Activated naive CD4-positive, alpha-beta T cell treated with anti-CD3 and anti-CD28 coated beads, Interleukin-2, amount 50 U/mL, for 24 hours (primary cell): ENCODE measurements around the gene SUV39H1.
"Not testable (repeated sequence)": the region's sequence is repeated elsewhere in the genome, so short reads cannot be mapped to it uniquely, and the experiment has no call there.

Source experiments
- H3K27ac Mint-ChIP-seq: one replicate; pipeline ENCODE4 v1.8.0; 2021; ENCODE audit warnings: mild to moderate bottlenecking, mixed read lengths
- H3K27me3 Mint-ChIP-seq: one replicate; pipeline ENCODE4 v1.8.0; 2021; ENCODE audit warnings: mixed read lengths
- H3K36me3 Mint-ChIP-seq: one replicate; pipeline ENCODE4 v1.8.0; 2021; ENCODE audit warnings: mixed read lengths
- H3K4me1 Mint-ChIP-seq: one replicate; pipeline ENCODE4 v1.8.0; 2021; ENCODE audit warnings: mixed read lengths
- H3K4me3 Mint-ChIP-seq: one replicate; pipeline ENCODE4 v1.8.0; 2021; ENCODE audit warnings: mild to moderate bottlenecking, mixed read lengths
- H3K9me3 Mint-ChIP-seq: one replicate; pipeline ENCODE4 v1.8.0; 2021; ENCODE audit warnings: mixed read lengths

Gene SUV39H1

DNA sequence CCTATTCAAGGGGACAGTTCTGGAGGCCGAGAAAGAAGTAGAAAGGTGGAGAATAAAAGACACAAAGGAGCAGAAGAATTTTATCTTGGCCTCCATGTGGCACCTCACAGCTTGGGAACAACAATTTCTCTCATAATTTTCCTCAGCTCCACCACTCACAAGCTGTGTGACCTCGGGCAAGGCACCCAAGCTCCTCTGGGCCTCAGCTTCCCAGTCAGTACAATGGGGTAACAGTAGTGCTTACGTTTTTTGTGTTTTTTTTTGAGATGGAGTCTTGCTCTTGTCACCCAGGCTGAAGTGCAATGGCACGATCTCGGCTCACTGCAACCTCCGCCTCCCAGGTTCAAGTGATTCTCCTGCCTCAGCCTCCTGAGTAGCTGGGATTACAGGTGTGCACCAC is 15.6 kb upstream of the SUV39H1 start:
- not testable (repeated sequence) for H3K36me3 Mint-ChIP-seq, H3K4me3 Mint-ChIP-seq, H3K27ac Mint-ChIP-seq, H3K27me3 Mint-ChIP-seq, H3K9me3 Mint-ChIP-seq
- H3K4me1 Mint-ChIP-seq: peaks cover 54% of the 10 kb centered on the region

GRCh38 chrX:48681539-48682183 is 14.9 kb upstream of the SUV39H1 start:
- H3K27ac Mint-ChIP-seq: peak overlapping the region; percentile 72

GRCh38 chrX:48682795-48683194 is 13.7 kb upstream of the SUV39H1 start:
- not testable (repeated sequence) for H3K36me3 Mint-ChIP-seq, H3K9me3 Mint-ChIP-seq, H3K27me3 Mint-ChIP-seq
- Mint-ChIP-seq H3K27ac (peak overlapping the region; percentile 55), H3K4me3 (peak overlapping the region; percentile 36), H3K4me1 (peaks cover 64% of the 10 kb centered on the region)

More at GRCh38 chrX:48681539-48682183, 14.9 kb upstream of the SUV39H1 start:
- Mint-ChIP-seq H3K4me3 (peak overlapping the region; percentile 58), H3K4me1 (peaks cover 62% of the 10 kb centered on the region), H3K9me3 (no peaks in the 10 kb centered on the region), H3K27me3 (no peaks in the 10 kb centered on the region), H3K36me3 (peaks cover 4% of the 10 kb centered on the region)

DNA sequence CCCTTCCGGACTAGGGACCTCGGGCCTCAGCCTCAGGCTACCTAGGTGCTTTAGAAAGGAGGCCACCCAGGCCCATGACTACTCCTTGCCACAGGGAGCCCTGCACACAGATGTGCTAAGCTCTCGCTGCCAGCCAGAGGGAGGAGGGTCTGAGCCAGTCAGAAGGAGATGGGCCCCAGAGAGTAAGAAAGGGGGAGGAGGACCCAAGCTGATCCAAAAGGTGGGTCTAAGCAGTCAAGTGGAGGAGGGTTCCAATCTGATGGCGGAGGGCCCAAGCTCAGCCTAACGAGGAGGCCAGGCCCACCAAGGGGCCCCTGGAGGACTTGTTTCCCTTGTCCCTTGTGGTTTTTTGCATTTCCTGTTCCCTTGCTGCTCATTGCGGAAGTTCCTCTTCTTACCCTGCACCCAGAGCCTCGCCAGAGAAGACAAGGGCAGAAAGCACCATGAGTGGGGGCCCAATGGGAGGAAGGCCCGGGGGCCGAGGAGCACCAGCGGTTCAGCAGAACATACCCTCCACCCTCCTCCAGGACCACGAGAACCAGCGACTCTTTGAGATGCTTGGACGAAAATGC is 13.0 kb upstream of the SUV39H1 start, which contains the start of gene WAS:
TSS of gene WAS (plus strand) at position 389 of the 572 bp plus-strand sequence. CDS start at position 444, 55 bp downstream.
- peaks cover 9% of the 10 kb centered on the region for H3K36me3 Mint-ChIP-seq
- H3K9me3 Mint-ChIP-seq: no peaks in the 10 kb centered on the region
- peak within 1 kb of the TSS; percentile 96 for H3K27ac Mint-ChIP-seq
- H3K4me3 Mint-ChIP-seq: peak within 1 kb of the TSS; percentile 94
- no peaks in the 10 kb centered on the region for H3K27me3 Mint-ChIP-seq
- peaks cover 61% of the 10 kb centered on the region for H3K4me1 Mint-ChIP-seq

- peaks cover 61% of the 10 kb centered on the region for H3K4me1 Mint-ChIP-seq
- H3K27ac Mint-ChIP-seq: peak overlapping the region; percentile 96
- H3K9me3 Mint-ChIP-seq: no peaks in the 10 kb centered on the region
- H3K4me3 Mint-ChIP-seq: peak overlapping the region; percentile 94
- H3K27me3 Mint-ChIP-seq: no peaks in the 10 kb centered on the region
- H3K36me3 Mint-ChIP-seq: peaks cover 9% of the 10 kb centered on the region
These were observed 12.4 kb upstream of the SUV39H1 start for GRCh38 chrX:48684134-48684533.

DNA sequence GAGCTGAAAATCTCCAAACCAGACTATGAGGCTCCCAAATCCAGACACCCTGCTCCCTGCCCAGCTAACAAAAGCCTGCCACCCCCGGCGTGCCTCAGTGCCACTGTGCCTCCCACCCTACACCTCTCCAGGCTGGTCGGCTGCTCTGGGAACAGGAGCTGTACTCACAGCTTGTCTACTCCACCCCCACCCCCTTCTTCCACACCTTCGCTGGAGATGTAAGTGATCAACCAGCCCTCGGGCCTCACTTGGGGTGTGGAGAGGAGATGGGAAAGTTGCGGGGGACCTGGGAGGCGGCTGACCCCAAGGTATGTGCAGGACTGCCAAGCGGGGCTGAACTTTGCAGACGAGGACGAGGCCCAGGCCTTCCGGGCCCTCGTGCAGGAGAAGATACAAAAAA is 11.1 kb upstream of the SUV39H1 start:
- Mint-ChIP-seq H3K27me3 (no peaks in the 10 kb centered on the region), H3K9me3 (no peaks in the 10 kb centered on the region), H3K27ac (peak overlapping the region; percentile 96), H3K4me1 (peaks cover 57% of the 10 kb centered on the region), H3K36me3 (peaks cover 9% of the 10 kb centered on the region), H3K4me3 (peak overlapping the region; percentile 94)

- H3K36me3 Mint-ChIP-seq: peaks cover 9% of the 10 kb centered on the region
- H3K9me3 Mint-ChIP-seq: no peaks in the 10 kb centered on the region
- no peak overlapping the region for H3K27ac Mint-ChIP-seq
- no peak overlapping the region for H3K4me3 Mint-ChIP-seq
- H3K4me1 Mint-ChIP-seq: peaks cover 39% of the 10 kb centered on the region
- no peaks in the 10 kb centered on the region for H3K27me3 Mint-ChIP-seq
These were observed 7.9 kb upstream of the SUV39H1 start for GRCh38 chrX:48688531-48689150.

DNA sequence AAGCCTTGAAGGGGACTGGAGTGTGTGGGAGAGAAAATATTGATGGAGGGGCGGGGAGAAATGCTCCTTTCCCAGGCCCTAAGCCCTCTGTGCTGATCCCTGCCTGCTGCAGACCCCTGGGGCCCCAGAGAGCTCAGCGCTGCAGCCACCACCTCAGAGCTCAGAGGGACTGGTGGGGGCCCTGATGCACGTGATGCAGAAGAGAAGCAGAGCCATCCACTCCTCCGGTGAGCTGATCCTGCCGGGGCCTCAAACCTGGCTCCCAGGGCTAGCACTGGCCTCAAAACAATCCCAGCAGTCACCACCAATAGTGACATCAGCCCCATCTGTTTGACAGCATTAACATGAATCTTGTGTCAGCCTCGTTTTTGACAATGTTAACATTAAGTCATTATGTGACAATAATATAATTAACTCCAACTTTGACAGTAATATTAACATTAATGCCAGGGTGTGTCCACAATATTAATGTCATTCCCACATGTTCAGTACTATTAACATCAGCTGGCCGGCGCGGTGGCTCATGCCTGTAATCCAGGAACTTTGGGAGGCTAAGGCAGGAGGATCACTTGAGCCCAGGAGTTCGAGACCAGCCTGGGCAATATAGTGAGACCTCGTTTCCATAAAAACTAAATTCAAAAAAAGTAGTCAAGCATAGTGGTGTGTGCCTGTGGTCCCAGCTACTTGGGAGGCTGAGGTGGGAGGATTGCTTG is 7.2 kb upstream of the SUV39H1 start:
- H3K4me3 Mint-ChIP-seq: no peak overlapping the region
- peaks cover 34% of the 10 kb centered on the region for H3K4me1 Mint-ChIP-seq
- H3K9me3 Mint-ChIP-seq: no peaks in the 10 kb centered on the region
- no peaks in the 10 kb centered on the region for H3K27me3 Mint-ChIP-seq
- H3K27ac Mint-ChIP-seq: no peak overlapping the region
- peaks cover 9% of the 10 kb centered on the region for H3K36me3 Mint-ChIP-seq

DNA sequence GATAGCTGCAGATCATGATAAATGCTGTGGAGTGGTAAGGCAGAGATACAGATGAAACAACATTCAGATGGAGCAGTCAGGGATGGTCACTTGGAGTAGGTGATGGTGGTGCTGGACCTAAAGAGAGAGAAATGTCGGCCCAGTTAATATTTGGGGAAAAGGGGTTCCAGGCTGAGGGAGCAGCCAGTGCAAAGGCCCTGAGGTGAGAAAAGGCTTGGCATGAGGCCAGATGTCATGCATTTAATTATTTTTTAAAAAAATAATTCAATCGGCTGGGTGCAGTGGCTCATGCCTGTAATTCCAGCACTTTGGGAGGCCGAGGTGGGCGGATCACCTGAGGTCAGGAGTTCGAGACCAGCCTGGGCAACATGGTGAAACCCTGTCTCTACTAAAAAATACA is 4.8 kb upstream of the SUV39H1 start:
- Mint-ChIP-seq H3K27ac (peak overlapping the region; percentile 23), H3K4me1 (peaks cover 21% of the 10 kb centered on the region)
- H3K9me3 Mint-ChIP-seq, H3K27me3 Mint-ChIP-seq, H3K4me3 Mint-ChIP-seq, H3K36me3 Mint-ChIP-seq: not testable (repeated sequence)

DNA sequence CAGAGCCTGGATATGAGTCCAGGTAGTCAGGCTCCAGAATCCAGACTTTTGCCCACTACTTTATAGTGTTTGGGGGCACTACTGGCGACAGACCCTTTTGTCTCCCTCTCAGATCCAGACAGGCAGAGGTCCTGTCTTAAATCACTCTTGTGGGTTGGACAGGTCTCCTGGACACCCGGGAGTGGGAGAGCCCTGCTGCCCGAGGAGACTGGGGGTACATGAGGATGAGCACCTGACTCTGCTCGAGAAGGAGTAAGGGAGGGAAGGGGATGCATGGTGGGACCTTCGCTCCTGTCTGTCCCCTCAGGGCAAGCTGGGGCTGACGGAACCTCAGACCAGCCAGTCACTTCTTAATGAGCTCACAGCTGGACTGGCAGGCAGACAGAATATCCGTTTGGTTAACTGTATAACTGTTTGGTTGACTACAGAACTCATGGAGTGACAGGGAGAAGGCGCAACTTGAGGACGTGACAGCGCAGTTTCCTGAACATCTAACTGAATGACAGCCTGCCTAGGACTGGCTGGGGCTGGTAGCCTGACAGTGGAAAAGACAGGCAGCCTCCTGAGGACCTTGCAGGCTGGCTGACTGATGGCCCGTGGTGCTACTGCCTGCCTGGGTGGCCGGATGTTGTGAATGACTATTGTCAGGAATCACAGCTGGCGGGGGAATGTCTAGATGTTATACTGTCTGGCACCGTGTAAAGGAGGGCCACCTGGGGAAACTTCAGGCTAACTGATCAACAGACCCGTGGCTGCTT is 1.6 kb upstream of the SUV39H1 start:
- H3K4me3 Mint-ChIP-seq: peak overlapping the region; percentile 95
- no peaks in the 10 kb centered on the region for H3K27me3 Mint-ChIP-seq
- no peaks in the 10 kb centered on the region for H3K9me3 Mint-ChIP-seq
- no peak overlapping the region for H3K27ac Mint-ChIP-seq
- no peaks in the 10 kb centered on the region for H3K36me3 Mint-ChIP-seq
- peaks cover 22% of the 10 kb centered on the region for H3K4me1 Mint-ChIP-seq

GRCh38 chrX:48695534-48695896 is 1.0 kb upstream of the SUV39H1 start:
- Mint-ChIP-seq H3K4me1 (peaks cover 22% of the 10 kb centered on the region), H3K27ac (peak overlapping the region; percentile 96), H3K9me3 (no peaks in the 10 kb centered on the region), H3K36me3 (no peaks in the 10 kb centered on the region), H3K27me3 (no peaks in the 10 kb centered on the region), H3K4me3 (peak overlapping the region; percentile 95)

GRCh38 chrX:48695925-48696300 is 621 bp upstream of the SUV39H1 start:
- Mint-ChIP-seq H3K9me3 (no peaks in the 10 kb centered on the region), H3K27ac (peak overlapping the region; percentile 96), H3K36me3 (no peaks in the 10 kb centered on the region), H3K27me3 (no peaks in the 10 kb centered on the region), H3K4me3 (peak overlapping the region; percentile 95), H3K4me1 (peaks cover 22% of the 10 kb centered on the region)

DNA sequence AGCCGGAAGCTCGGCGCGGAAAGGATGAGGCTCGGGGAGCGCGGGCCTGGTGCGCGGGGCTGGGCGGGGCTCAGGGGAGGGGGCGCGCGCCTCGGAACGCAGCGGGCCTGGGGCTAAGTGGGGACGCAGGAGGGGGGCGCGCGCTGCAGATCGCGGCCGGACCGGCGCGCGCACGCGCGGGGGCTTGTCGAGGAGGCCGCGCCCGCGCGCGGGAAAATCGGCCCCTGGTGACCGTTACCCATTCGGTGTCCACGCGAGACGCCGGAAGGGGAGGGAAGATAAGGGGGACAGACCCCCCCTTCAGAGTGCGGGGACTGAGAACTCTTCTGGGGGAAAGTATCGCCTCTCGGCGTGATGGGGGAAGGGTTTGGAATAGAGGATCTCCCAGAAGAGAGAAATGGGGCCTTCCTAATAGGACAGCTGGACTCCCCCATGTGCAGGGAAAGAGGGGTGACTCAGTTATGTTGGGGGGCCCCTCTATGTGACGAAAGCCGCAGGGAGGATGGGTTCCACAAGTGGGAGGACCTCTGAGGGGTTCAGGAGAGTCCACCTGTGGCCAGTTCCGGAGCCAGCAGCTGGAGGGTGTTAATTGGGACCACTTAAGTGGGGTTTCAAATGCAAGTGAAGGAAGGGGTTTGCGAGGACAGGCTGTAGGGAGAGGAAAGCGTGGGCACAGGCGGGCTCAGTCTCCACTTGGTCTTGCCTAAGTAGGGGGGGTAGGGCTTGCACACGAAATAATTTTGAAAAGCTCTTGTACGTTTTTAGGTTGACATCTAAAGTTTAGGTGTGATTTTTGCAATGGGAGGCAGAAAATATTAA is 584 bp downstream of the SUV39H1 start:
- no peaks in the 10 kb centered on the region for H3K27me3 Mint-ChIP-seq
- H3K4me3 Mint-ChIP-seq: peak overlapping the region; percentile 95
- peaks cover 22% of the 10 kb centered on the region for H3K4me1 Mint-ChIP-seq
- no peaks in the 10 kb centered on the region for H3K9me3 Mint-ChIP-seq
- peak overlapping the region; percentile 80 for H3K27ac Mint-ChIP-seq
- no peaks in the 10 kb centered on the region for H3K36me3 Mint-ChIP-seq

DNA sequence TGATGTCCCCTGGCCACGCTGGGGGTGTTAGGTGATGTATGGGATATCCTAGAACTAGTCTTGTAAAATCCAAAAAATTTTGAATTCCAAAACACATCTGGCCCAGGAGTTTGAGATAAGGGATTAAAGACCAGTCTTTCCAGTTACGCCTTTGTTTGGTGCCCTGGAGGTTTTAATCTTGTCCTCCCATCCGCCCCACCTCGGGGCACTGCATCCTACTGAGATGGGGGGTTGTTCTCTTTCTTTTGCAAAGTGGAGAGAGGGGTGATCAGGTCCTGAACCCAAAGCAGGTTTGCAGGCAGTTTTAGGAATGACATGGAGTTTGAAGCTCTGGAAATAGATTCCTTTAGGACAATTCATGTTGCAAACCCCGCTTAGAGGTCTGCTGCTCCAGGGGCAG is 1.8 kb downstream of the SUV39H1 start:
- Mint-ChIP-seq H3K27ac (no peak overlapping the region), H3K4me3 (peak overlapping the region; percentile 15), H3K36me3 (no peaks in the 10 kb centered on the region), H3K4me1 (peaks cover 27% of the 10 kb centered on the region), H3K27me3 (no peaks in the 10 kb centered on the region), H3K9me3 (no peaks in the 10 kb centered on the region)

GRCh38 chrX:48700246-48700645 is 3.7 kb downstream of the SUV39H1 start:
- no peak overlapping the region for H3K27ac Mint-ChIP-seq
- peaks cover 30% of the 10 kb centered on the region for H3K4me1 Mint-ChIP-seq
- H3K36me3 Mint-ChIP-seq: no peaks in the 10 kb centered on the region
- H3K4me3 Mint-ChIP-seq: no peak overlapping the region
- H3K9me3 Mint-ChIP-seq: no peaks in the 10 kb centered on the region
- H3K27me3 Mint-ChIP-seq: no peaks in the 10 kb centered on the region
